GM15510 (cell line): ENCODE results near the gene C11orf52.
A peak's percentile ranks its signal among the peaks of the same experiment; 100 is the strongest.

Experiments used
- POLR2A ChIP-seq: IDR thresholded peaks from 3 replicates; pipeline ENCODE4 v1.6.1; 2011; ENCODE audit warnings: borderline replicate concordance; ENCODE audit not compliant: insufficient read length; ENCODE audit errors: extremely low read depth

Gene C11orf52

GRCh38 chr11:111926505-111927391 lies 8.0 kb downstream of the C11orf52 start:
- peak; percentile 83 for TF ChIP-seq POLR2A

- no peak for TF ChIP-seq POLR2A
Measured at GRCh38 chr11:111930472-111930871, 11.8 kb downstream of the C11orf52 start.

- no peak for TF ChIP-seq POLR2A
Measured at GRCh38 chr11:111932611-111932950, 13.9 kb downstream of the C11orf52 start.

- TF ChIP-seq POLR2A: no peak
Measured at GRCh38 chr11:111933872-111934271, 15.2 kb downstream of the C11orf52 start.

GRCh38 chr11:111934306-111934705 lies 15.6 kb downstream of the C11orf52 start:
- TF ChIP-seq POLR2A: no peak

- no peak for TF ChIP-seq POLR2A
Measured at GRCh38 chr11:111935317-111936039, 16.8 kb downstream of the C11orf52 start.

GRCh38 chr11:111936040-111936540 lies 17.4 kb downstream of the C11orf52 start:
- TF ChIP-seq POLR2A: no peak

- no peak for TF ChIP-seq POLR2A
Measured at GRCh38 chr11:111937461-111937769, 18.7 kb downstream of the C11orf52 start.

- TF ChIP-seq POLR2A: no peak
Measured at GRCh38 chr11:111937844-111938243, 19.1 kb downstream of the C11orf52 start.

- TF ChIP-seq POLR2A: no peak
Measured at GRCh38 chr11:111938687-111939160, 20.0 kb downstream of the C11orf52 start.

- TF ChIP-seq POLR2A: no peak
Measured at GRCh38 chr11:111939836-111940604, 21.3 kb downstream of the C11orf52 start.

GRCh38 chr11:111941963-111942362 lies 23.2 kb downstream of the C11orf52 start:
- no peak for TF ChIP-seq POLR2A

GRCh38 chr11:111942829-111943228 lies 24.1 kb downstream of the C11orf52 start:
- no peak for TF ChIP-seq POLR2A

GRCh38 chr11:111944139-111944538 lies 25.4 kb downstream of the C11orf52 start:
- no peak for TF ChIP-seq POLR2A

GRCh38 chr11:111944651-111945051 lies 25.9 kb downstream of the C11orf52 start:
- no peak for TF ChIP-seq POLR2A
